ENCODE measurements around the gene CCR7. TPM values are rescaled to one million over a fixed set of nuclear protein-coding genes. Genes with fewer than 3 reads are reported as not detected.
A peak's percentile ranks its signal among the peaks of the same experiment; 100 is the strongest.
"Not testable (repeated sequence)": the region's sequence is repeated elsewhere in the genome, so short reads cannot be mapped to it uniquely, and the experiment has no call there.

Gene CCR7
- total and polyA plus RNA-seq, 2 donors from 2014 or later: 0.17 to 7.1 TPM

DNA sequence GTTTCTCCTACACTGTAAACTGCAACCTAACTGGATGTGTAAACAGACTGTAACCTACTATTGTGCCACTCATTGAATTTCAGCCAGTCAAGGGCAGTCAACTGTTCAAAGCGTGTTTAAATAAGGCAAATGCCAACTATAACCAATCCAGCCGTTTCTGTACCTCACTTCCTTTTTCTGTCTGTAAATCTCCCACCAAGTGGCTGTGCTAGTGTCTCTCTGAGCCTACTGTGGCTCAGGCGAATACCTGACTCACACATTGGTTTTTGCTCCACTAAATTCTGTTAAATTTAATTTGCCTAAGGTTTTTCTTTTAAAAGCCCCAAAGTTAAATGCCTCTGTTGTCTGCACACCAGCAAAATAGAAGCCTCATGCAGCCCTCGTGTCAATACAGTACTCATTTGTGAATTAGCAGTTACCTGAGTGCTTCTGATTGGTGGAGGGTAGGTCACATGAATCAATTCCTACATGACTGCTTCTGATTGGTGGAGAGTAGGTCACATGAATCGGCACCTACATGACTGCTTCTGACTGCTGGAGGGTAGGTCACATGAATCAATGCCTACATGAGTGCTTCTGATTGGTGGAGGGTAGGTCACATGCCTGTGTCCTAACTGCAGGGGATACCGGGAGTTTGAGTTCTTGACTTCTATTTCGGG lies 31.1 kb upstream of the CCR7 start:
- Histone ChIP-seq H3K36me3 (ENCODE audit: control insufficient read depth in 2 of 3, insufficient read depth in 3 of 3, low read length in 3 of 3) (no peaks in the 10 kb centered on the region), H3K27ac (ENCODE audit: low read depth in 2 of 2, low read length in 2 of 2) (no peak overlapping the region), H3K9ac (ENCODE audit: low read length in 3 of 3) (no peak overlapping the region), H3K9me3 (ENCODE audit: control insufficient read depth in 2 of 3, insufficient read depth in 1 of 3, low read length in 3 of 3) (no peaks in the 10 kb centered on the region), H3K27me3 (ENCODE audit: control insufficient read depth, insufficient read depth, low read length) (no peaks in the 10 kb centered on the region), H3K4me1 (ENCODE audit: control insufficient read depth in 2 of 3, insufficient read depth in 2 of 3, low read depth in 1 of 3, low read length in 3 of 3) (no peaks in the 10 kb centered on the region), H3K4me3 (ENCODE audit: low read length in 3 of 3) (no peak overlapping the region)
- FAIRE-seq: no peak
- intact Hi-C loops (cut with DNase I): no loop called here
- TF ChIP-seq, protein P1, sequence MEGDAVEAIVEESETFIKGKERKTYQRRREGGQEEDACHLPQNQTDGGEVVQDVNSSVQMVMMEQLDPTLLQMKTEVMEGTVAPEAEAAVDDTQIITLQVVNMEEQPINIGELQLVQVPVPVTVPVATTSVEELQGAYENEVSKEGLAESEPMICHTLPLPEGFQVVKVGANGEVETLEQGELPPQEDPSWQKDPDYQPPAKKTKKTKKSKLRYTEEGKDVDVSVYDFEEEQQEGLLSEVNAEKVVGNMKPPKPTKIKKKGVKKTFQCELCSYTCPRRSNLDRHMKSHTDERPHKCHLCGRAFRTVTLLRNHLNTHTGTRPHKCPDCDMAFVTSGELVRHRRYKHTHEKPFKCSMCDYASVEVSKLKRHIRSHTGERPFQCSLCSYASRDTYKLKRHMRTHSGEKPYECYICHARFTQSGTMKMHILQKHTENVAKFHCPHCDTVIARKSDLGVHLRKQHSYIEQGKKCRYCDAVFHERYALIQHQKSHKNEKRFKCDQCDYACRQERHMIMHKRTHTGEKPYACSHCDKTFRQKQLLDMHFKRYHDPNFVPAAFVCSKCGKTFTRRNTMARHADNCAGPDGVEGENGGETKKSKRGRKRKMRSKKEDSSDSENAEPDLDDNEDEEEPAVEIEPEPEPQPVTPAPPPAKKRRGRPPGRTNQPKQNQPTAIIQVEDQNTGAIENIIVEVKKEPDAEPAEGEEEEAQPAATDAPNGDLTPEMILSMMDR (IDR thresholded peaks at IDR 0.05; ENCODE audit: borderline replicate concordance, extremely low read depth, insufficient read depth): no peak
- no peak for DNase-seq

GRCh38 chr17:40590742-40591141 lies 25.5 kb upstream of the CCR7 start:
- H3K9ac ChIP-seq (ENCODE audit: low read length in 3 of 3): no peak overlapping the region
- H3K27me3 ChIP-seq (ENCODE audit: control insufficient read depth, insufficient read depth, low read length): no peaks in the 10 kb centered on the region
- TF ChIP-seq, protein P1 (IDR thresholded peaks at IDR 0.05; ENCODE audit: borderline replicate concordance, extremely low read depth, insufficient read depth): no peak
- no peak overlapping the region for H3K27ac ChIP-seq (ENCODE audit: low read depth in 2 of 2, low read length in 2 of 2)
- H3K36me3 ChIP-seq (ENCODE audit: control insufficient read depth in 2 of 3, insufficient read depth in 3 of 3, low read length in 3 of 3): no peaks in the 10 kb centered on the region
- no peaks in the 10 kb centered on the region for H3K9me3 ChIP-seq (ENCODE audit: control insufficient read depth in 2 of 3, insufficient read depth in 1 of 3, low read length in 3 of 3)
- peak in 1 of 5 donors; percentile 1 for DNase-seq
- no peaks in the 10 kb centered on the region for H3K4me1 ChIP-seq (ENCODE audit: control insufficient read depth in 2 of 3, insufficient read depth in 2 of 3, low read depth in 1 of 3, low read length in 3 of 3)
- intact Hi-C loops (cut with DNase I): no loop called here
- FAIRE-seq: no peak
- no peak overlapping the region for H3K4me3 ChIP-seq (ENCODE audit: low read length in 3 of 3)

DNA sequence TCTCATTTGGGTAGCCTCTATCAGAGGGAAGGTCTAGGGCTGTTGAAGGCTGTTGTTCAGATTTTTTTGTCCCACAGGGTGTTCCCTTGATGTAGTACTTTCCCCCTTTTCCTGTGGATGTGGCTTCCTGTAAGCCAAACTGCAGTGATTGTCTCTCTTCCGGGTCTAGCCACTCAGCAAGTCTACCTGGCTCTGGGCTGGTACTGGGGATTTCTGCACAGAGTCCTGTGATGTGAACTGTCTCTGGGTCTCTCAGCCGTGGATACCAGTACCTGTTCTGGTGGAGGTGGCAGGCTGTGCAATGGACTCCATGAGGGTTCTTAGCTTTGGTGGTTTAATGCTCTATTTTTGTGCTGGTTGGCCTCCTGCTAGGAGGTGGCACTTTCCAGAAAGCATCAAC lies 23.3 kb upstream of the CCR7 start:
- no peaks in the 10 kb centered on the region for H3K27me3 ChIP-seq (ENCODE audit: control insufficient read depth, insufficient read depth, low read length)
- H3K9me3 ChIP-seq (ENCODE audit: control insufficient read depth in 2 of 3, insufficient read depth in 1 of 3, low read length in 3 of 3): no peaks in the 10 kb centered on the region
- no peak overlapping the region for H3K9ac ChIP-seq (ENCODE audit: low read length in 3 of 3)
- H3K4me3 ChIP-seq (ENCODE audit: low read length in 3 of 3): no peak overlapping the region
- TF ChIP-seq, protein P1 (IDR thresholded peaks at IDR 0.05; ENCODE audit: borderline replicate concordance, extremely low read depth, insufficient read depth): no peak
- FAIRE-seq (no peak), DNase-seq (peak in 1 of 5 donors; percentile 0)
- intact Hi-C loops (cut with DNase I): no loop called here
- no peaks in the 10 kb centered on the region for H3K4me1 ChIP-seq (ENCODE audit: control insufficient read depth in 2 of 3, insufficient read depth in 2 of 3, low read depth in 1 of 3, low read length in 3 of 3)
- no peak overlapping the region for H3K27ac ChIP-seq (ENCODE audit: low read depth in 2 of 2, low read length in 2 of 2)
- H3K36me3 ChIP-seq (ENCODE audit: control insufficient read depth in 2 of 3, insufficient read depth in 3 of 3, low read length in 3 of 3): no peaks in the 10 kb centered on the region

DNA sequence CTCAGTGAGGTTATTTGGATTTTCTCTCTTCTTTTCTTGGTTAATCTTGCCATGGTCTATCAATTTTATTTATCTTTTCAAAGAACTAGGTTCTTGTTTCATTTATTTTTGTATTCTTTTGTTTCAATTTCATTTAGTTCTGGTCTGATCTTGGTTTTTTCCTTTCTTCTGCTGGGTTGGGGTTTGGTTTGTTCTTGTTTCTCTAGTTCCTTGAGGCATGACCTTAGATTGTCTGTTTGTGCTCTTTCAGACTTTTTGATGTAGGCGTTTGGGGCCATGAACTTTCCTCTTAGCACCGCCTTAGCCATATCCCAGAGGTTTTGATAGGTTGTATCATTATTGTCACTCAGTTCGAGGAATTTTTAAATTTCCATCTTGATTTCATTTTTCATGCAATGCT lies 21.0 kb upstream of the CCR7 start:
- H3K36me3 ChIP-seq (ENCODE audit: control insufficient read depth in 2 of 3, insufficient read depth in 3 of 3, low read length in 3 of 3); H3K9me3 ChIP-seq (ENCODE audit: control insufficient read depth in 2 of 3, insufficient read depth in 1 of 3, low read length in 3 of 3); H3K4me3 ChIP-seq (ENCODE audit: low read length in 3 of 3); DNase-seq; H3K27me3 ChIP-seq (ENCODE audit: control insufficient read depth, insufficient read depth, low read length); FAIRE-seq; H3K4me1 ChIP-seq (ENCODE audit: control insufficient read depth in 2 of 3, insufficient read depth in 2 of 3, low read depth in 1 of 3, low read length in 3 of 3); intact Hi-C loops (cut with DNase I); H3K9ac ChIP-seq (ENCODE audit: low read length in 3 of 3); H3K27ac ChIP-seq (ENCODE audit: low read depth in 2 of 2, low read length in 2 of 2): not testable (repeated sequence)

DNA sequence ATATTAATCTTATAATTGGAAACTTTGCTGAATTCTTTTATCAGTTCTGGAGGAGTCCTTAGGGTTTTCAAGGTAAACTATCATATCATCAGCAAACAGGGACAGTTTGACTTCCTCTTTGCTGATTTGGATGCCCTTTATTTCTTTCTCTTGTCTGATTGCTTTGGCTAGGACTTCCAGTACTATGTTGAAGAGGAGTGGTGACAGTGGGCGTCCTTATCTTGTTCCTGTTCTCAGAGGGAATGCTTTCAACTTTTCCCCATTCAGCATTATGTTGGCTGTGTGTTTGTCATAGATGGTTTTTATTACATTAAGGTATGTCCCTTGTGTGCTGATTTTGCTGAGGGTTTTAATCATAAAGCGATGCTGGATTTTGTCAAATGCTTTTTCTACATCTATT lies 19.7 kb upstream of the CCR7 start:
- FAIRE-seq; H3K36me3 ChIP-seq (ENCODE audit: control insufficient read depth in 2 of 3, insufficient read depth in 3 of 3, low read length in 3 of 3); H3K27ac ChIP-seq (ENCODE audit: low read depth in 2 of 2, low read length in 2 of 2); H3K4me1 ChIP-seq (ENCODE audit: control insufficient read depth in 2 of 3, insufficient read depth in 2 of 3, low read depth in 1 of 3, low read length in 3 of 3); H3K9ac ChIP-seq (ENCODE audit: low read length in 3 of 3); H3K27me3 ChIP-seq (ENCODE audit: control insufficient read depth, insufficient read depth, low read length); H3K4me3 ChIP-seq (ENCODE audit: low read length in 3 of 3); H3K9me3 ChIP-seq (ENCODE audit: control insufficient read depth in 2 of 3, insufficient read depth in 1 of 3, low read length in 3 of 3); DNase-seq; intact Hi-C loops (cut with DNase I): not testable (repeated sequence)
